HUES6 (cell line): Measurements from ENCODE around the gene ERICH6.

Source experiments
- H3K27ac ChIP-seq: 2 replicates; pipeline ENCODE4 v1.7.0; 2013; ENCODE audit warnings: low read depth, mild to moderate bottlenecking, low read length, inconsistent platforms
- H3K27me3 ChIP-seq: 2 replicates; pipeline ENCODE4 v1.6.1; 2013; ENCODE audit warnings: low read length; ENCODE audit not compliant: control insufficient read depth, insufficient read depth
- H3K36me3 ChIP-seq: 2 replicates; pipeline ENCODE4 v1.6.1; 2013; ENCODE audit warnings: low read length; ENCODE audit not compliant: control insufficient read depth, insufficient read depth
- H3K4me1 ChIP-seq: 2 replicates; pipeline ENCODE4 v1.6.1; 2013; ENCODE audit warnings: low read length; ENCODE audit not compliant: control insufficient read depth, insufficient read depth
- H3K4me3 ChIP-seq: 2 replicates; pipeline ENCODE4 v1.5.1; 2013; ENCODE audit warnings: low read depth, low read length
- H3K9ac ChIP-seq: one replicate; pipeline ENCODE4 v1.6.1; 2013; ENCODE audit warnings: mild to moderate bottlenecking, low read length
- H3K9me3 ChIP-seq: 2 replicates; pipeline ENCODE4 v1.6.1; 2013; ENCODE audit warnings: low read depth, low read length; ENCODE audit not compliant: control insufficient read depth, insufficient read depth

The ERICH6 gene

DNA sequence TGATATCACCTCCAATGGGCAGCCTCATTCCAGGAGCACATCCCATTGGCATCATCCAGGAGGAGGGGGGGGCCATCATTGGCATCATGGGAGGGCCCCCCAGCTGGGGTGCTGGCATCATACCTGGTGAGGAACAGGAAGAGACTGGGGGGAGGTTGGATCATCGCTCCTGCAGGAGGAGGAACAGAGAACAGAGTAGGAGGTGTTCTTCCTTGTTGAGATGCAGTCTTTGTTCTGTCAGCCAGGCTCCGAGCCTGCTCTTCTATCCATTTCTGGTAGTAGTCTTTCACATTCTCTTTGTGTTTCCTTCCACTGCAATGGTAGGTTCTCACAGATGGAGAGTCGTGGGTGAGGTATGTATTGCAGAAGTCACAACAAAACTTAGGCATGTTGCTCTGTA, 16.7 kb upstream of the ERICH6 start:
- Histone ChIP-seq H3K9ac (no peak overlapping the region), H3K4me3 (no peak overlapping the region), H3K36me3 (no peaks in the 10 kb centered on the region), H3K27ac (no peak overlapping the region), H3K9me3 (no peaks in the 10 kb centered on the region), H3K27me3 (no peaks in the 10 kb centered on the region), H3K4me1 (no peaks in the 10 kb centered on the region)

- H3K27me3 ChIP-seq, result no peaks in the 10 kb centered on the region
- no peaks in the 10 kb centered on the region for H3K36me3 ChIP-seq
Observed at GRCh38 chr3:150710097-150710496, 6.4 kb upstream of the ERICH6 start.

GRCh38 chr3:150703299-150703755, 393 bp downstream of the ERICH6 start:
- no peaks in the 10 kb centered on the region for H3K36me3 ChIP-seq
- H3K9me3 ChIP-seq, result 0 out of 2 replicates have a peak, but pooled peaks cover 3% of the 10 kb centered on the region
- no peaks in the 10 kb centered on the region for H3K4me1 ChIP-seq
- H3K27me3 ChIP-seq, result no peaks in the 10 kb centered on the region; the same call in 1 of the 2 replicates
- H3K4me3 ChIP-seq, result peak overlapping the region; percentile 81
- peak overlapping the region; percentile 62 for H3K9ac ChIP-seq
- no peak overlapping the region for H3K27ac ChIP-seq

More at GRCh38 chr3:150710097-150710496, 6.4 kb upstream of the ERICH6 start:
- H3K27ac ChIP-seq, result no peak overlapping the region
- H3K9me3 ChIP-seq, result 0 out of 2 replicates have a peak, but pooled peaks cover 3% of the 10 kb centered on the region
- no peak overlapping the region for H3K9ac ChIP-seq
- H3K4me3 ChIP-seq, result no peak overlapping the region
- H3K4me1 ChIP-seq, result no peaks in the 10 kb centered on the region

GRCh38 chr3:150699068-150699639, 4.6 kb downstream of the ERICH6 start:
- Histone ChIP-seq H3K4me1 (no peaks in the 10 kb centered on the region), H3K9me3 (peaks cover 3% of the 10 kb centered on the region; the same call in 1 of the 2 replicates), H3K36me3 (no peaks in the 10 kb centered on the region), H3K27me3 (no peaks in the 10 kb centered on the region; the same call in 1 of the 2 replicates), H3K4me3 (no peak overlapping the region), H3K9ac (no peak overlapping the region), H3K27ac (no peak overlapping the region)

DNA sequence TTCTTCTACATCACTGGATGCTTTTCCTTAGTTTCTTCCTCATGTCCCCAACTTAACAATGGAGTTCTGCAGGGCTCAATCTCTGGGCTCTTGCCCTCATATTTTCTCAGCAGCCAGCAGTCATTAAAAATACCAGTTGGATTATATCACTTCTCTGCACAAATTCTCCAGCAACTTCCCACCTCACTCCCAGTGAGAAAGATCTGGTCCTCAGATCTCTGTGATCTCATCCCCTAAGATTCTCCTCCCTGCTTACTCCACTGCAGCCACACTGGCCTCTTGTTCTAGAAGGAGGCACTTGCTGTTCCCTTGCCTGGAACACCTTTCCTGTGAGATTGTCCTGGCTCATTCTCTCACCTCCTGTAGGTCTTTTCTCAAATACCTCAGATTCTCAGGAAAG, 6.1 kb downstream of the ERICH6 start:
- Histone ChIP-seq H3K27ac (no peak overlapping the region), H3K36me3 (no peaks in the 10 kb centered on the region), H3K27me3 (no peaks in the 10 kb centered on the region)

GRCh38 chr3:150691414-150692040, 12.2 kb downstream of the ERICH6 start:
- H3K36me3 ChIP-seq, result no peaks in the 10 kb centered on the region
- H3K4me1 ChIP-seq, result no peaks in the 10 kb centered on the region
- H3K9ac ChIP-seq, result no peak overlapping the region
- H3K27me3 ChIP-seq, result no peaks in the 10 kb centered on the region
- peaks cover 27% of the 10 kb centered on the region for H3K9me3 ChIP-seq
- no peak overlapping the region for H3K27ac ChIP-seq
- no peak overlapping the region for H3K4me3 ChIP-seq

More for the DNA sequence above, 6.1 kb downstream of the ERICH6 start:
- Histone ChIP-seq H3K9me3 (peaks cover 10% of the 10 kb centered on the region), H3K4me3 (no peak overlapping the region), H3K4me1 (no peaks in the 10 kb centered on the region), H3K9ac (no peak overlapping the region)

GRCh38 chr3:150687613-150688012, 16.1 kb downstream of the ERICH6 start:
- no peak overlapping the region for H3K4me3 ChIP-seq
- H3K27ac ChIP-seq, result no peak overlapping the region
- H3K27me3 ChIP-seq, result no peaks in the 10 kb centered on the region

GRCh38 chr3:150682824-150683223, 20.9 kb downstream of the ERICH6 start:
- Histone ChIP-seq H3K36me3 (no peaks in the 10 kb centered on the region), H3K27ac (no peak overlapping the region), H3K9me3 (no peaks in the 10 kb centered on the region), H3K4me3 (no peak overlapping the region), H3K9ac (no peak overlapping the region), H3K27me3 (no peaks in the 10 kb centered on the region), H3K4me1 (no peaks in the 10 kb centered on the region)

More at GRCh38 chr3:150687613-150688012, 16.1 kb downstream of the ERICH6 start:
- Histone ChIP-seq H3K9ac (no peak overlapping the region), H3K4me1 (no peaks in the 10 kb centered on the region), H3K9me3 (peaks cover 17% of the 10 kb centered on the region), H3K36me3 (no peaks in the 10 kb centered on the region)

DNA sequence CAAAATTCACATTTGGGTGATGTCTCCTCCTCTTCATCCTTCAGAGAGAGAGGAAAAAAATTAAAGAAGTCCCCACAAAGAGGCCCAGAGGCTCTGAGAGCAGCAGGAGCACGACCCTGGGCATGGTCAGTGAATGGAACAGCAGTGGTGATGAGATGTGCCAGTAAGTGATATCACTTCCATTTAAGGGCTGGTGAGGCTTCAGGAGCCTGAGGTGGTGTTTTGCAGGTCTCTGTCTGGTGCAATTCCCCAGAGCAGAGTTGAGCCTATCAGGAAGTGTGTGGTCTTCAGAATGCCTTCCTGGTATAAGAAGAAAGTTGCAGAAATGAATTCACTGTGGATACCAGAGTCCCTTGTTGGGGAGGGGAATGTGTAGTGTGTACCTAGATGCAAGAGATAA, 21.4 kb downstream of the ERICH6 start:
- H3K36me3 ChIP-seq, result no peaks in the 10 kb centered on the region
- H3K9me3 ChIP-seq, result no peaks in the 10 kb centered on the region
- no peak overlapping the region for H3K27ac ChIP-seq
- H3K9ac ChIP-seq, result no peak overlapping the region
- no peaks in the 10 kb centered on the region for H3K4me1 ChIP-seq
- H3K4me3 ChIP-seq, result no peak overlapping the region
- no peaks in the 10 kb centered on the region for H3K27me3 ChIP-seq

- Histone ChIP-seq H3K9ac (no peak overlapping the region), H3K9me3 (peaks cover 4% of the 10 kb centered on the region; the same call in 1 of the 2 replicates), H3K36me3 (no peaks in the 10 kb centered on the region), H3K4me3 (no peak overlapping the region), H3K27ac (no peak overlapping the region), H3K27me3 (no peaks in the 10 kb centered on the region), H3K4me1 (no peaks in the 10 kb centered on the region)
Observed at GRCh38 chr3:150681057-150681456, 22.7 kb downstream of the ERICH6 start.

GRCh38 chr3:150680562-150680961, 23.2 kb downstream of the ERICH6 start:
- no peaks in the 10 kb centered on the region for H3K4me1 ChIP-seq
- no peak overlapping the region for H3K27ac ChIP-seq
- H3K36me3 ChIP-seq, result no peaks in the 10 kb centered on the region
- no peak overlapping the region for H3K4me3 ChIP-seq
- H3K27me3 ChIP-seq, result no peaks in the 10 kb centered on the region
- H3K9me3 ChIP-seq, result peaks cover 8% of the 10 kb centered on the region
- H3K9ac ChIP-seq, result no peak overlapping the region
